ENCODE measurements around the gene CCDC92. TPM values are rescaled to one million over a fixed set of nuclear protein-coding genes. Genes with fewer than 3 reads are reported as not detected.

CCDC92 gene
- total and polyA plus RNA-seq, 2 donors (not counting 1 experiment from before 2014, with no cell fraction given): 26.6 to 36.2 TPM

- Mint-ChIP-seq H3K4me3 (no peak overlapping the region), H3K27ac (no peak overlapping the region), H3K4me1 (no peaks in the 10 kb centered on the region), H3K27me3 (peaks cover 4% of the 10 kb centered on the region), H3K9me3 (ENCODE audit: insufficient read depth) (no peaks in the 10 kb centered on the region)
- Histone ChIP-seq H3K27me3 (replicated peaks in 1 of 4; ENCODE audit: control extremely low read depth in 1 of 4, control insufficient read depth in 3 of 4, insufficient read depth in 4 of 4, low read length in 3 of 4) (no peaks in the 10 kb centered on the region), H3K9ac (ENCODE audit: low read length) (no peak overlapping the region), H3K9me3 (ENCODE audit: control extremely low read depth in 1 of 3, control insufficient read depth in 2 of 3, insufficient read depth in 1 of 3, low read length in 2 of 3) (peaks cover 0 to 4% (median 0%) of the 10 kb centered on the region in 3 donors), H3K79me2 (ENCODE audit: control insufficient read depth, insufficient read depth, low read length) (no peaks in the 10 kb centered on the region), H2AFZ (ENCODE audit: insufficient read depth, low read depth, low read length, poor library complexity, severe bottlenecking) (no peak overlapping the region), H3K36me3 (replicated peaks in 1 of 2; ENCODE audit: control extremely low read depth in 1 of 2, control insufficient read depth in 1 of 2, extremely low read depth in 1 of 2, insufficient read depth in 2 of 2, low read length in 1 of 2) (no peaks in the 10 kb centered on the region), H3K4me2 (replicated peaks; ENCODE audit: low read depth, low read length, poor library complexity, severe bottlenecking) (no peak overlapping the region), H3K4me3 (ENCODE audit: control extremely low read depth in 1 of 5, extremely low read depth in 1 of 5, insufficient read depth in 1 of 5, low read depth in 2 of 5, low read length in 4 of 5) (no peak overlapping the region), H4K20me1 (ENCODE audit: control insufficient read depth, insufficient read depth, low read length, poor library complexity, severe bottlenecking) (no peaks in the 10 kb centered on the region), H3K27ac (ENCODE audit: low read length in 2 of 2) (no peak overlapping the region), H3K4me1 (ENCODE audit: control insufficient read depth in 2 of 2, insufficient read depth in 2 of 2, low read length in 2 of 2) (no peaks in the 10 kb centered on the region)
- ChIA-PET CTCF (no interaction called here), POLR2A (no interaction called here)
- no peak for TF ChIP-seq EZH2 (IDR thresholded peaks at IDR 0.05; ENCODE audit: borderline replicate concordance, insufficient read depth, low read depth, low read length, poor library complexity, severe bottlenecking)
- TF ChIP-seq, protein P1, sequence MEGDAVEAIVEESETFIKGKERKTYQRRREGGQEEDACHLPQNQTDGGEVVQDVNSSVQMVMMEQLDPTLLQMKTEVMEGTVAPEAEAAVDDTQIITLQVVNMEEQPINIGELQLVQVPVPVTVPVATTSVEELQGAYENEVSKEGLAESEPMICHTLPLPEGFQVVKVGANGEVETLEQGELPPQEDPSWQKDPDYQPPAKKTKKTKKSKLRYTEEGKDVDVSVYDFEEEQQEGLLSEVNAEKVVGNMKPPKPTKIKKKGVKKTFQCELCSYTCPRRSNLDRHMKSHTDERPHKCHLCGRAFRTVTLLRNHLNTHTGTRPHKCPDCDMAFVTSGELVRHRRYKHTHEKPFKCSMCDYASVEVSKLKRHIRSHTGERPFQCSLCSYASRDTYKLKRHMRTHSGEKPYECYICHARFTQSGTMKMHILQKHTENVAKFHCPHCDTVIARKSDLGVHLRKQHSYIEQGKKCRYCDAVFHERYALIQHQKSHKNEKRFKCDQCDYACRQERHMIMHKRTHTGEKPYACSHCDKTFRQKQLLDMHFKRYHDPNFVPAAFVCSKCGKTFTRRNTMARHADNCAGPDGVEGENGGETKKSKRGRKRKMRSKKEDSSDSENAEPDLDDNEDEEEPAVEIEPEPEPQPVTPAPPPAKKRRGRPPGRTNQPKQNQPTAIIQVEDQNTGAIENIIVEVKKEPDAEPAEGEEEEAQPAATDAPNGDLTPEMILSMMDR (IDR thresholded peaks at IDR 0.05): no peak
- DNase-seq (no peak), ATAC-seq (ENCODE audit: low read depth) (no peak)
- intact Hi-C loops (cut with micrococcal nuclease): no loop called here
- WGBS (ENCODE audit: insufficient coverage): 94% methylated on average over 6 of the region's 9 CpGs
Measured at GRCh38 chr12:123892180-123892559, 80.5 kb downstream of the CCDC92 start.

- Mint-ChIP-seq H3K4me3 (no peak overlapping the region), H3K27ac (no peak overlapping the region), H3K4me1 (no peaks in the 10 kb centered on the region), H3K9me3 (ENCODE audit: insufficient read depth) (no peaks in the 10 kb centered on the region), H3K27me3 (peaks cover 4% of the 10 kb centered on the region)
- Histone ChIP-seq H3K27ac (ENCODE audit: low read length in 2 of 2) (no peak overlapping the region), H3K4me1 (ENCODE audit: control insufficient read depth in 2 of 2, insufficient read depth in 2 of 2, low read length in 2 of 2) (no peaks in the 10 kb centered on the region), H3K4me2 (replicated peaks; ENCODE audit: low read depth, low read length, poor library complexity, severe bottlenecking) (no peak overlapping the region), H3K9ac (ENCODE audit: low read length) (no peak overlapping the region), H3K36me3 (replicated peaks in 1 of 2; ENCODE audit: control extremely low read depth in 1 of 2, control insufficient read depth in 1 of 2, extremely low read depth in 1 of 2, insufficient read depth in 2 of 2, low read length in 1 of 2) (no peaks in the 10 kb centered on the region), H3K4me3 (ENCODE audit: control extremely low read depth in 1 of 5, extremely low read depth in 1 of 5, insufficient read depth in 1 of 5, low read depth in 2 of 5, low read length in 4 of 5) (no peak overlapping the region), H3K9me3 (ENCODE audit: control extremely low read depth in 1 of 3, control insufficient read depth in 2 of 3, insufficient read depth in 1 of 3, low read length in 2 of 3) (peaks cover 0 to 4% (median 0%) of the 10 kb centered on the region in 3 donors), H2AFZ (ENCODE audit: insufficient read depth, low read depth, low read length, poor library complexity, severe bottlenecking) (no peak overlapping the region), H4K20me1 (ENCODE audit: control insufficient read depth, insufficient read depth, low read length, poor library complexity, severe bottlenecking) (no peaks in the 10 kb centered on the region), H3K27me3 (replicated peaks in 1 of 4; ENCODE audit: control extremely low read depth in 1 of 4, control insufficient read depth in 3 of 4, insufficient read depth in 4 of 4, low read length in 3 of 4) (no peaks in the 10 kb centered on the region), H3K79me2 (ENCODE audit: control insufficient read depth, insufficient read depth, low read length) (no peaks in the 10 kb centered on the region)
- intact Hi-C loops (cut with micrococcal nuclease): no loop called here
- TF ChIP-seq, protein P1 (IDR thresholded peaks at IDR 0.05): no peak
- no peak for TF ChIP-seq EZH2 (IDR thresholded peaks at IDR 0.05; ENCODE audit: borderline replicate concordance, insufficient read depth, low read depth, low read length, poor library complexity, severe bottlenecking)
- ATAC-seq (ENCODE audit: low read depth) (no peak), DNase-seq (no peak)
- ChIA-PET CTCF (no interaction called here), POLR2A (no interaction called here)
- WGBS (ENCODE audit: insufficient coverage): 93% methylated on average over 10 of the region's 15 CpGs
Measured at GRCh38 chr12:123891516-123892179, 81.0 kb downstream of the CCDC92 start.
